ENCODE data around the gene MICA. TPM values are rescaled to one million over a fixed set of nuclear protein-coding genes. Genes with fewer than 3 reads are reported as not detected.

Gene MICA
- total RNA-seq, 4 donors from 2014 or later = 13.4 to 23.5 (median 15.9) TPM

- TF ChIP-seq CTCF (IDR thresholded peaks at IDR 0.05; ENCODE audit: low read depth) = no peak
Observed at GRCh38 chr6:31405996-31406395, 2.6 kb downstream of the MICA start.

- TF ChIP-seq CTCF (IDR thresholded peaks at IDR 0.05; ENCODE audit: low read depth) = no peak
Observed at GRCh38 chr6:31407699-31408098, 4.3 kb downstream of the MICA start.

- no peak for TF ChIP-seq CTCF (IDR thresholded peaks at IDR 0.05; ENCODE audit: low read depth)
Observed at GRCh38 chr6:31412506-31412905, 9.1 kb downstream of the MICA start.

GRCh38 chr6:31414771-31415265, 11.4 kb downstream of the MICA start:
- TF ChIP-seq CTCF (IDR thresholded peaks at IDR 0.05; ENCODE audit: low read depth) = no peak

GRCh38 chr6:31416394-31417014, 13.1 kb downstream of the MICA start:
- TF ChIP-seq CTCF (IDR thresholded peaks at IDR 0.05; ENCODE audit: low read depth) = no peak

- no peak for TF ChIP-seq CTCF (IDR thresholded peaks at IDR 0.05; ENCODE audit: low read depth)
Observed at GRCh38 chr6:31418251-31418650, 14.9 kb downstream of the MICA start.

- no peak for TF ChIP-seq CTCF (IDR thresholded peaks at IDR 0.05; ENCODE audit: low read depth)
Observed at GRCh38 chr6:31419842-31420241, 16.4 kb downstream of the MICA start.
